ENCODE data around the gene AJM1.

The AJM1 gene

GRCh38 chr9:136807281-136808074 is 34.8 kb upstream of the AJM1 start, which contains the start of gene RABL6:
TSS of gene RABL6 (plus strand) at chr9:136807948. CDS start at chr9:136808197, 249 bp downstream.
- in situ Hi-C loops (cut with HindIII; ENCODE audit: low sequenced_read_pairs), result loop anchor here (25.0 kb wide), 2 partner anchors 230 to 355 kb away; partner anchors contain the start of genes ABCA2, FUT7, LRRC26 and NPDC1

GRCh38 chr9:136808075-136808805 is 34.0 kb upstream of the AJM1 start:
- in situ Hi-C loops (cut with HindIII; ENCODE audit: low sequenced_read_pairs), result loop anchor here (25.0 kb wide), 2 partner anchors 229 to 354 kb away; partner anchors contain the start of genes ABCA2, FUT7, LRRC26 and NPDC1

GRCh38 chr9:136808806-136809158 is 33.5 kb upstream of the AJM1 start:
- in situ Hi-C loops (cut with HindIII; ENCODE audit: low sequenced_read_pairs), result loop anchor here (25.0 kb wide), 2 partner anchors 229 to 354 kb away; partner anchors contain the start of genes ABCA2, FUT7, LRRC26 and NPDC1

- in situ Hi-C loops (cut with HindIII; ENCODE audit: low sequenced_read_pairs), result loop anchor here (10.0 to 25.0 kb wide), 3 partner anchors 120 to 347 kb away; partner anchors contain the start of genes ABCA2, FUT7, LRRC26 and NPDC1
These were observed 27.4 kb upstream of the AJM1 start for GRCh38 chr9:136814725-136815421.

GRCh38 chr9:136815422-136815782 is 26.9 kb upstream of the AJM1 start:
- in situ Hi-C loops (cut with HindIII; ENCODE audit: low sequenced_read_pairs), result loop anchor here (10.0 to 25.0 kb wide), 3 partner anchors 119 to 347 kb away; partner anchors contain the start of genes ABCA2, FUT7, LRRC26 and NPDC1

- in situ Hi-C loops (cut with HindIII; ENCODE audit: low sequenced_read_pairs), result loop anchor here (25.0 kb wide), 2 partner anchors 216 to 341 kb away; partner anchors contain the start of genes ABCA2, FUT7, LRRC26 and NPDC1
These were observed 21.1 kb upstream of the AJM1 start for GRCh38 chr9:136820971-136821825.

- in situ Hi-C loops (cut with HindIII; ENCODE audit: low sequenced_read_pairs), result loop anchor here (25.0 kb wide), 2 partner anchors 215 to 340 kb away; partner anchors contain the start of genes ABCA2, FUT7, LRRC26 and NPDC1
These were observed 20.3 kb upstream of the AJM1 start for GRCh38 chr9:136821826-136822544.

- in situ Hi-C loops (cut with HindIII; ENCODE audit: low sequenced_read_pairs), result loop anchor here (25.0 kb wide), 2 partner anchors 214 to 339 kb away; partner anchors contain the start of genes ABCA2, FUT7, LRRC26 and NPDC1
These were observed 18.9 kb upstream of the AJM1 start for GRCh38 chr9:136823136-136824046.

- in situ Hi-C loops (cut with HindIII; ENCODE audit: low sequenced_read_pairs), result loop anchor here (25.0 kb wide), 2 partner anchors 213 to 338 kb away; partner anchors contain the start of genes ABCA2, FUT7, LRRC26 and NPDC1
These were observed 17.6 kb upstream of the AJM1 start for GRCh38 chr9:136824496-136825225.

GRCh38 chr9:136825295-136826187 is 16.7 kb upstream of the AJM1 start:
- in situ Hi-C loops (cut with HindIII; ENCODE audit: low sequenced_read_pairs), result no loop called here

- in situ Hi-C loops (cut with HindIII; ENCODE audit: low sequenced_read_pairs), result no loop called here
These were observed 16.1 kb upstream of the AJM1 start for GRCh38 chr9:136826188-136826541.

- in situ Hi-C loops (cut with HindIII; ENCODE audit: low sequenced_read_pairs), result no loop called here
These were observed 15.3 kb upstream of the AJM1 start for GRCh38 chr9:136826703-136827582.

GRCh38 chr9:136827794-136828473 is 14.3 kb upstream of the AJM1 start:
- in situ Hi-C loops (cut with HindIII; ENCODE audit: low sequenced_read_pairs), result no loop called here

GRCh38 chr9:136828474-136829140 is 13.7 kb upstream of the AJM1 start:
- in situ Hi-C loops (cut with HindIII; ENCODE audit: low sequenced_read_pairs), result no loop called here
